H9 (cell line): ENCODE results near the gene MB. TPM values are rescaled to one million over a fixed set of nuclear protein-coding genes. Genes with fewer than 3 reads are reported as not detected.

Experiments used
- DNase-seq: peaks from one replicate; pipeline ENCODE4 v3.0.0-alpha.2; 2017
- H2AFZ ChIP-seq: one replicate; pipeline ENCODE4 v1.6.1; 2013; ENCODE audit warnings: mild to moderate bottlenecking, low read length, control low read depth, moderate library complexity
- H2AK5ac ChIP-seq: 2 replicates; pipeline ENCODE4 v1.6.1; 2013; ENCODE audit warnings: low read length, control low read depth, mixed read lengths; ENCODE audit not compliant: insufficient read length
- H2BK120ac ChIP-seq: one replicate; pipeline ENCODE4 v1.6.1; 2013; ENCODE audit warnings: low read depth, mild to moderate bottlenecking, low read length, control low read depth, inconsistent platforms; ENCODE audit not compliant: poor library complexity, severe bottlenecking
- H2BK12ac ChIP-seq: 2 replicates; pipeline ENCODE4 v1.6.1; 2013; ENCODE audit warnings: low read length, control low read depth, mixed read lengths, low read depth; ENCODE audit not compliant: insufficient read length
- H2BK15ac ChIP-seq: 2 replicates; pipeline ENCODE4 v1.6.1; 2013; ENCODE audit warnings: low read depth, low read length, control low read depth
- H2BK20ac ChIP-seq: one replicate; pipeline ENCODE4 v1.6.1; 2013; ENCODE audit warnings: low read depth, mild to moderate bottlenecking, low read length, control low read depth, inconsistent platforms; ENCODE audit not compliant: poor library complexity, severe bottlenecking
- H2BK5ac ChIP-seq: 2 replicates; pipeline ENCODE4 v1.6.1; 2013; ENCODE audit warnings: low read length, control low read depth, mixed read lengths; ENCODE audit not compliant: insufficient read length
- H3K14ac ChIP-seq: 2 replicates; pipeline ENCODE4 v1.6.1; 2013; ENCODE audit warnings: low read length, control low read depth; ENCODE audit not compliant: insufficient read depth
- H3K18ac ChIP-seq: 2 replicates; pipeline ENCODE4 v1.6.1; 2013; ENCODE audit warnings: low read depth, mild to moderate bottlenecking, mixed read lengths, low read length, control low read depth; ENCODE audit not compliant: insufficient read length
- H3K23ac ChIP-seq: 2 replicates; pipeline ENCODE4 v1.6.1; 2013; ENCODE audit warnings: low read length, control low read depth, mixed read lengths, low read depth; ENCODE audit not compliant: insufficient read length
- H3K23me2 ChIP-seq: 2 replicates; pipeline ENCODE4 v1.6.1; 2013; ENCODE audit warnings: low read depth, mild to moderate bottlenecking, mixed read lengths, low read length, control low read depth; ENCODE audit not compliant: insufficient read length, poor library complexity, severe bottlenecking
- H3K27ac ChIP-seq: 2 replicates; pipeline ENCODE4 v1.5.1; 2013; ENCODE audit warnings: low read length, control low read depth, mixed read lengths, low read depth; ENCODE audit not compliant: insufficient read length
- H3K27me3 ChIP-seq: 2 replicates; pipeline ENCODE4 v1.6.1; 2013; ENCODE audit warnings: low read length, control low read depth, inconsistent platforms; ENCODE audit not compliant: insufficient read depth
- H3K4ac ChIP-seq: 2 replicates; pipeline ENCODE4 v1.6.1; 2013; ENCODE audit warnings: low read depth, mild to moderate bottlenecking, control low read depth, inconsistent platforms, low read length, moderate library complexity
- H3K4me1 ChIP-seq: 2 replicates; pipeline ENCODE4 v1.6.1; 2013; ENCODE audit warnings: low read length, control low read depth, inconsistent platforms; ENCODE audit not compliant: insufficient read depth
- H3K4me2 ChIP-seq: 2 replicates; pipeline ENCODE4 v1.6.1; 2013; ENCODE audit warnings: low read length, control low read depth, mixed read lengths; ENCODE audit not compliant: insufficient read length, insufficient read depth
- H3K56ac ChIP-seq: 2 replicates; pipeline ENCODE4 v1.6.1; 2013; ENCODE audit warnings: low read depth, mild to moderate bottlenecking, mixed read lengths, low read length, control low read depth; ENCODE audit not compliant: insufficient read length
- H3K79me1 ChIP-seq: 2 replicates; pipeline ENCODE4 v1.6.1; 2013; ENCODE audit warnings: low read depth, mild to moderate bottlenecking, moderate library complexity, low read length, control low read depth, inconsistent platforms; ENCODE audit not compliant: insufficient read depth, poor library complexity, severe bottlenecking
- H3K79me2 ChIP-seq: 2 replicates; pipeline ENCODE4 v1.6.1; 2013; ENCODE audit warnings: low read length, control low read depth, inconsistent platforms; ENCODE audit not compliant: insufficient read depth
- H3K9ac ChIP-seq: 2 replicates; pipeline ENCODE4 v1.6.1; 2013; ENCODE audit warnings: low read length, control low read depth, mixed read lengths; ENCODE audit not compliant: insufficient read length; ENCODE audit errors: extremely low read depth
- H3K9me3 ChIP-seq: one replicate; pipeline ENCODE4 v1.6.1; 2013; ENCODE audit warnings: low read depth, low read length, inconsistent platforms; ENCODE audit not compliant: control insufficient read depth
- H3T11ph ChIP-seq: one replicate; pipeline ENCODE4 v1.6.1; 2013; ENCODE audit warnings: mild to moderate bottlenecking, low read length, control low read depth, inconsistent platforms
- H4K20me1 ChIP-seq: one replicate; pipeline ENCODE4 v1.6.1; 2013; ENCODE audit not compliant: control insufficient read depth, insufficient read length, insufficient read depth
- H4K5ac ChIP-seq: 2 replicates; pipeline ENCODE4 v1.6.1; 2013; ENCODE audit warnings: low read depth, mild to moderate bottlenecking, mixed read lengths, low read length, control low read depth; ENCODE audit not compliant: insufficient read length
- H4K8ac ChIP-seq: replicated peaks from 2 replicates; pipeline ENCODE4 v1.6.1; 2013; ENCODE audit warnings: low read length, control low read depth, mixed read lengths, low read depth; ENCODE audit not compliant: insufficient read length
- H4K91ac ChIP-seq: 2 replicates; pipeline ENCODE4 v1.6.1; 2013; ENCODE audit warnings: low read depth, mild to moderate bottlenecking, moderate library complexity, mixed read lengths, low read length, control low read depth; ENCODE audit not compliant: insufficient read length
- H3K27ac Mint-ChIP-seq, 3 experiments: 2 replicates in 2 of 3; 3 replicates in 1 of 3; pipeline ENCODE4 v1.8.0; 2020 to 2021; ENCODE audit warnings: mixed read lengths in 3 of 3, mild to moderate bottlenecking in 1 of 3, moderate library complexity in 1 of 3
- H3K27me3 Mint-ChIP-seq: 2 replicates; pipeline ENCODE4 v1.8.0; 2021; ENCODE audit warnings: low read depth, mild to moderate bottlenecking, moderate library complexity, mixed read lengths
- H3K36me3 Mint-ChIP-seq, 3 experiments: 2 replicates in 2 of 3; 3 replicates in 1 of 3; pipeline ENCODE4 v1.8.0; 2020 to 2021; ENCODE audit warnings: low read depth in 3 of 3, mixed read lengths in 3 of 3; ENCODE audit not compliant: insufficient read depth in 1 of 3
- H3K4me1 Mint-ChIP-seq, 2 experiments: 2 replicates each; pipeline ENCODE4 v1.8.0; 2020; ENCODE audit warnings: mixed read lengths in 2 of 2
- H3K4me3 Mint-ChIP-seq, 2 experiments: 2 replicates in 1 of 2; 3 replicates in 1 of 2; pipeline ENCODE4 v1.8.0; 2020 to 2021; ENCODE audit warnings: mild to moderate bottlenecking in 2 of 2, mixed read lengths in 2 of 2, moderate library complexity in 1 of 2
- H3K9me3 Mint-ChIP-seq, 2 experiments: 2 replicates in 1 of 2; 3 replicates in 1 of 2; pipeline ENCODE4 v1.8.0; 2020; ENCODE audit warnings: mild to moderate bottlenecking in 2 of 2, mixed read lengths in 2 of 2, moderate library complexity in 1 of 2
- CTCF ChIP-seq: fragments of 200-600 bp; sonication (generic); conservative IDR thresholded peaks from 3 replicates; pipeline ENCODE4 v1.8.0; 2021; ENCODE audit warnings: antibody characterized with exemption, mild to moderate bottlenecking
- WGBS: extraction: QIAGEN DNeasy Blood & Tissue Kit; methylation state at CpG from one replicate; pipeline ENCODE4 v1.1.7; 2013; ENCODE audit warnings: missing lambda C conversion rate, low lambda C conversion rate, mixed read lengths; ENCODE audit not compliant: insufficient read length; ENCODE audit errors: extremely low coverage; 5-methylcytosine and 5-hydroxymethylcytosine counted together
- total RNA-seq: library from RNA; stranded (reverse); gene quantifications from 2 replicates; pipeline ENCODE4 v1.2.1, GENCODE V29; 2021

Gene MB
- total RNA-seq, 1 experiment from 2014 or later: 0.55 TPM

GRCh38 chr22:35582861-35583670 is 34.1 kb downstream of the MB start:
- no peaks in the 10 kb centered on the region for H3K4me1 ChIP-seq
- no peak overlapping the region for H2BK5ac ChIP-seq
- H4K8ac ChIP-seq: no peak overlapping the region
- no peak overlapping the region for H2BK120ac ChIP-seq
- no peak overlapping the region for H4K5ac ChIP-seq
- H3K18ac ChIP-seq: no peak overlapping the region
- no peaks in the 10 kb centered on the region for H3K36me3 Mint-ChIP-seq
- no peaks in the 10 kb centered on the region for H3K9me3 Mint-ChIP-seq
- H4K91ac ChIP-seq: no peak overlapping the region
- H3K4me1 Mint-ChIP-seq: peaks cover 6 to 7% of the 10 kb centered on the region in 2 experiments
- H3K23me2 ChIP-seq: no peaks in the 10 kb centered on the region
- no peaks in the 10 kb centered on the region for H3K79me1 ChIP-seq
- no peak overlapping the region; a peak in 2 of 5 replicates for H3K4me3 Mint-ChIP-seq
- H3K27me3 ChIP-seq: no peaks in the 10 kb centered on the region
- no peak overlapping the region for H3K9ac ChIP-seq
- no peak overlapping the region for H2AK5ac ChIP-seq
- H3K23ac ChIP-seq: no peak overlapping the region
- no peaks in the 10 kb centered on the region for H4K20me1 ChIP-seq
- no peak overlapping the region for H2BK12ac ChIP-seq
- no peak overlapping the region for H3K4ac ChIP-seq
- no peaks in the 10 kb centered on the region for H3K79me2 ChIP-seq
- H3K56ac ChIP-seq: no peak overlapping the region
- H3K27ac ChIP-seq: no peak overlapping the region
- no peak overlapping the region for H3K14ac ChIP-seq
- no peak overlapping the region for H3T11ph ChIP-seq
- no peak overlapping the region for H2AFZ ChIP-seq
- H3K27me3 Mint-ChIP-seq: peaks cover 5% of the 10 kb centered on the region
- no peaks in the 10 kb centered on the region for H3K9me3 ChIP-seq
- no peak overlapping the region for H3K27ac Mint-ChIP-seq
- no CpG with 5 or more reads among the region's 13 CpGs for WGBS
- no peak overlapping the region for H2BK20ac ChIP-seq
- no peak overlapping the region for H3K4me2 ChIP-seq
- no peak overlapping the region for H2BK15ac ChIP-seq
- TF ChIP-seq CTCF: peak; percentile 99
- DNase-seq: peak; percentile 73
